Right lobe of liver (tissue), 4 donors: ENCODE results near the gene DICER1.

Source experiments
- CTCF ChIP-seq, 4 donors: fragments of 200-600 bp in 3 of 4; fragments of 450-650 bp in 1 of 4; IDR thresholded peaks; one replicate each; pipeline versions ENCODE4 v1.5.1 to v1.8.0; 2016 to 2022; ENCODE audit warnings: antibody characterized with exemption in 4 of 4, mild to moderate bottlenecking in 2 of 4
- POLR2A ChIP-seq: fragments of 450-650 bp; IDR thresholded peaks from one replicate; pipeline ENCODE4 v1.6.1; 2017; ENCODE audit warnings: antibody characterized with exemption, mild to moderate bottlenecking
- donor health status: DM: no; HTN: no; CAD: no.
- donor health status: DM: no; HTN: no; CAD: no.
- donor health status: DM: no; HTN: yes; CAD: no.

- no peak for TF ChIP-seq POLR2A
- no peak for TF ChIP-seq CTCF (IDR thresholded peaks at IDR 0.05)
These were observed 34.7 kb downstream of the DICER1 start for GRCh38 chr14:95122621-95122945.
